ENCODE measurements around the gene PARVB. TPM values are rescaled to one million over a fixed set of nuclear protein-coding genes. Genes with fewer than 3 reads are reported as not detected.

PARVB gene
- total RNA-seq, 6 experiments from 2014 or later, result 36.5 to 44.2 (median 38.9) TPM

GRCh38 chr22:44203203-44203602, 179.1 kb downstream of the PARVB start:
- no peak overlapping the region for H3K4me3 Mint-ChIP-seq
- TF ChIP-seq, protein P1, sequence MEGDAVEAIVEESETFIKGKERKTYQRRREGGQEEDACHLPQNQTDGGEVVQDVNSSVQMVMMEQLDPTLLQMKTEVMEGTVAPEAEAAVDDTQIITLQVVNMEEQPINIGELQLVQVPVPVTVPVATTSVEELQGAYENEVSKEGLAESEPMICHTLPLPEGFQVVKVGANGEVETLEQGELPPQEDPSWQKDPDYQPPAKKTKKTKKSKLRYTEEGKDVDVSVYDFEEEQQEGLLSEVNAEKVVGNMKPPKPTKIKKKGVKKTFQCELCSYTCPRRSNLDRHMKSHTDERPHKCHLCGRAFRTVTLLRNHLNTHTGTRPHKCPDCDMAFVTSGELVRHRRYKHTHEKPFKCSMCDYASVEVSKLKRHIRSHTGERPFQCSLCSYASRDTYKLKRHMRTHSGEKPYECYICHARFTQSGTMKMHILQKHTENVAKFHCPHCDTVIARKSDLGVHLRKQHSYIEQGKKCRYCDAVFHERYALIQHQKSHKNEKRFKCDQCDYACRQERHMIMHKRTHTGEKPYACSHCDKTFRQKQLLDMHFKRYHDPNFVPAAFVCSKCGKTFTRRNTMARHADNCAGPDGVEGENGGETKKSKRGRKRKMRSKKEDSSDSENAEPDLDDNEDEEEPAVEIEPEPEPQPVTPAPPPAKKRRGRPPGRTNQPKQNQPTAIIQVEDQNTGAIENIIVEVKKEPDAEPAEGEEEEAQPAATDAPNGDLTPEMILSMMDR (IDR thresholded peaks at IDR 0.05), result no peak
- H3K27ac Mint-ChIP-seq, result no peak overlapping the region
- H3K27me3 Mint-ChIP-seq (ENCODE audit: insufficient read depth), result peaks cover 24% of the 10 kb centered on the region
- no peaks in the 10 kb centered on the region for H3K9me3 Mint-ChIP-seq
- H3K4me1 Mint-ChIP-seq (ENCODE audit: low read depth), result peaks cover 15% of the 10 kb centered on the region
- H3K36me3 Mint-ChIP-seq (ENCODE audit: low read depth), result no peaks in the 10 kb centered on the region
- DNase-seq, result no peak

DNA sequence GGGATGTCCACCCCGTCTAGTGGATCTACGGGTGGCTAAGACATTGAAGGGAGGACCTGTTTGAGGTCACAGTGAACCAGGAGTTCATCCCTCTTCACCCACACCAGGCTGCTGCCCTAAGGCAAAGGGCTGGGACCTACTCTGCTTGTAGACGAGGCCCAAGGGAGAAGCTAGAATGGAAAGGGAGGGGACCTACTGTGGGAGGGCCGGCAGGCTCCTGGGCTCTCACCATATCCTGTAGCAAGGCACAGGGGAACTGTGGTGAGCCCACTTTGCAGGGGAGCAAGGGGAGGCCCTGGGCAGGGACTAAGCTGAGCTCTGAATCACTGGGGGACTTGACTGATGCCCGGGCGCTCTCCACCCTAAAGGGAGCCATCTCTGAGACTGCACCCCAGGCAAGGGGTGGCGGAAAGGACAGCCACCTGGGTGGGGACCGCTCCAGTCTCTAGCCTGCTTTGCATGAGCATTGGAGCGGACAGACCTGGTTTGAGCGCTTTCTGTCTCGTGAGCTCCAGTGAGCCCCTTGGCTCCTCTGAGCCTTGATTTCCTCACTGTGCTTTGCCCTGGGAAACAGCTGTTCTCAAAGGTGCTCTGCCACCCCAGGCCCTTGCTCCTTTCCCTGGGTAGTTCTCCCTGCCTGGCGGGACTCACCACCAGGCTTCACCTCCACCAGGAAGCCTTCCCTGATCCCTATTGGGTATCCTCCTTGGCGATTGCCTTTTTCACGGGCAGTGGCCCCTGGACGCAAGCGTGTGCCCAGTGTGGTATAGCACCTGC, 180.8 kb downstream of the PARVB start:
- Mint-ChIP-seq H3K27ac (no peak overlapping the region), H3K9me3 (0 out of 2 replicates have a peak, but pooled peaks cover 9% of the 10 kb centered on the region), H3K4me1 (ENCODE audit: low read depth) (peaks cover 15% of the 10 kb centered on the region), H3K4me3 (no peak overlapping the region), H3K36me3 (ENCODE audit: low read depth) (0 out of 2 replicates have a peak, but pooled peaks cover 5% of the 10 kb centered on the region), H3K27me3 (ENCODE audit: insufficient read depth) (peaks cover 16% of the 10 kb centered on the region)
- no peak for DNase-seq
- TF ChIP-seq, protein P1 (IDR thresholded peaks at IDR 0.05), result no peak

DNA sequence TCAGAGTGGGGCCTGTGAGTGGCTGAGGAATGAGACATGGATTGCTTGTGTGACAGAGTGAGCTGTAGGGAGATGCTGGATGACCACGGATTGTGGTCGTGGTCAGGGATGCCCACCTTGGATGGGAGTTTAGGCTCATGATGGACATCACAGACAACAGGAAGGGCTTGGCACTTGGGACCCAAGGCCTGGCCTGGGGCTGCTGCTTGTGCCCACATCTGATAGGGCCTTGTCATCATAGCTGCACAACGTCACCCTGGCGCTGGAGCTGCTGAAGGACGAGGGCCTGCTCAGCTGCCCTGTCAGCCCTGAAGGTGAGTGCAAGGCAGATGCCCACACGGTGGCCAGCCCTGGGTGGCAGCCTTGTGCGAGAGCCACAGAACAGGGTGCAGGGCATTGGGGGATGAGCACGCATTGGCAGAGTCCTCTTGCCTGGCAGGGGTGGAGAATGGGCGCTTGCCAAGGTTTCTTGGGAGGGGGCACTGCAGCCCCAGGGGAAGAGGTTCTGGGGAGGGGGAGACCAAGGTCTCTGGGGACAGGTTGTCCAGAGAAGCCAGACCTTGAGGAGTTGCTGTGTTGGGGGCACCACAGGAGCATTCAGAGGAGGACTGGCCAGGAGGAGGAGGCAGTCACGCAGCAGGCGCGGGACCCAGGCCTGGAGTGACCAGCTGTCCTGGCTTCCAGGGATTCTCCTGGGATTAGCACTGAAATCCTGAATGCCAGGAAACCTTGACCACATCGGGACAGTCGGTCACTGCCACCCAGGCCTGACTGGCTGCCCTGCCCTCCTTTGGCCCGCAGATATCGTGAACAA, 181.6 kb downstream of the PARVB start:
- Mint-ChIP-seq H3K27me3 (ENCODE audit: insufficient read depth) (peaks cover 18% of the 10 kb centered on the region), H3K27ac (no peak overlapping the region)
- TF ChIP-seq, protein P1 (IDR thresholded peaks at IDR 0.05), result no peak

DNA sequence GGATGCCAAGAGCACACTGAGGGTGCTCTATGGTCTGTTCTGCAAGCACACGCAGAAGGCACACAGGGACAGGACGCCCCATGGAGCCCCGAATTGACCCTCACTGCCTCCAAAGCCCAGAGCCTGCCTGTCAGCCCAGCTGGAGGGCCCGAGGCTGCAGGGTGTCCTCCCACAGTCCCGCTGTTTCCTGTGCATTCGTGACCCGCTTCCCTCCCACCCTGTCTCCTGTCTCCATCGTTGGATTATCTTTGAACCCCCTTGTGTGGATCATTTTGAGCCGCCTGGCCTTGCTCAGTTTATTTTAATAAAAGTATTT, 182.2 kb downstream of the PARVB start:
- 0 out of 2 replicates have a peak, but pooled peaks cover 5% of the 10 kb centered on the region for H3K36me3 Mint-ChIP-seq (ENCODE audit: low read depth)
- H3K27ac Mint-ChIP-seq, result no peak overlapping the region
- H3K4me1 Mint-ChIP-seq (ENCODE audit: low read depth), result peaks cover 19% of the 10 kb centered on the region
- 0 out of 2 replicates have a peak, but pooled peaks cover 9% of the 10 kb centered on the region for H3K9me3 Mint-ChIP-seq
- no peak overlapping the region for H3K4me3 Mint-ChIP-seq
- DNase-seq, result no peak
- peaks cover 18% of the 10 kb centered on the region for H3K27me3 Mint-ChIP-seq (ENCODE audit: insufficient read depth)
- TF ChIP-seq, protein P1 (IDR thresholded peaks at IDR 0.05), result no peak

More for the DNA sequence above, 181.6 kb downstream of the PARVB start:
- 0 out of 2 replicates have a peak, but pooled peaks cover 9% of the 10 kb centered on the region for H3K9me3 Mint-ChIP-seq
- H3K4me1 Mint-ChIP-seq (ENCODE audit: low read depth), result peaks cover 15% of the 10 kb centered on the region
- H3K36me3 Mint-ChIP-seq (ENCODE audit: low read depth), result 0 out of 2 replicates have a peak, but pooled peaks cover 5% of the 10 kb centered on the region
- DNase-seq, result no peak
- H3K4me3 Mint-ChIP-seq, result no peak overlapping the region

DNA sequence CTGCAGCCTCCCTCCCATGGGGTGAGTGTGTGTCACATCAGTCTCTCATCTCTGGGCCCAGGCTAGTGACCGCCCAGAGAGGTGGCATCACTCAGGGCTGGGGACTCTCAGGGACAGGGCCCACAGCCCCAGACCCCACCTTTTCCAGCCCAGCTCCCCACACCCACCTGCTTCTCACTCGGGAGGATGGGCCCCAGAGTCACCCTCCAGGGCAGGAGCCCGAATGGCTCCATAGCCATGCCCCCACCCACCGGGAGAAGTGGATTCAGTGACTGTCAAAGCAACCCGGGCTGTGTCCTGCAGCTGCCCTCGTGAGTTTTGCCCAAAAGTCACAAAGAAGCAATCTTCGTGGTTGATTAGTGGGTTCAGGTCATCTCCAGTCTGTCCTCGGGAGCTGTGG, 182.6 kb downstream of the PARVB start:
- TF ChIP-seq, protein P1 (IDR thresholded peaks at IDR 0.05), result no peak
- Mint-ChIP-seq H3K9me3 (0 out of 2 replicates have a peak, but pooled peaks cover 9% of the 10 kb centered on the region), H3K4me1 (ENCODE audit: low read depth) (peaks cover 23% of the 10 kb centered on the region), H3K27me3 (ENCODE audit: insufficient read depth) (peaks cover 22% of the 10 kb centered on the region), H3K4me3 (no peak overlapping the region), H3K27ac (no peak overlapping the region), H3K36me3 (ENCODE audit: low read depth) (0 out of 2 replicates have a peak, but pooled peaks cover 5% of the 10 kb centered on the region)
- no peak for DNase-seq

All from HFFc6 (cell line).